ENCODE data around the gene BOLL. TPM values are rescaled to one million over a fixed set of nuclear protein-coding genes. Genes with fewer than 3 reads are reported as not detected.
"Not testable (repeated sequence)": the region's sequence is repeated elsewhere in the genome, so short reads cannot be mapped to it uniquely, and the experiment has no call there.

BOLL gene, protein sequence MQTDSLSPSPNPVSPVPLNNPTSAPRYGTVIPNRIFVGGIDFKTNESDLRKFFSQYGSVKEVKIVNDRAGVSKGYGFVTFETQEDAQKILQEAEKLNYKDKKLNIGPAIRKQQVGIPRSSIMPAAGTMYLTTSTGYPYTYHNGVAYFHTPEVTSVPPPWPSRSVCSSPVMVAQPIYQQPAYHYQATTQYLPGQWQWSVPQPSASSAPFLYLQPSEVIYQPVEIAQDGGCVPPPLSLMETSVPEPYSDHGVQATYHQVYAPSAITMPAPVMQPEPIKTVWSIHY
- not detected in 2 replicates for polyA plus RNA-seq (2011; rRNA removed)
- polyA minus RNA-seq (2011; rRNA and poly(A)+ RNA removed): not detected in 2 replicates

DNA sequence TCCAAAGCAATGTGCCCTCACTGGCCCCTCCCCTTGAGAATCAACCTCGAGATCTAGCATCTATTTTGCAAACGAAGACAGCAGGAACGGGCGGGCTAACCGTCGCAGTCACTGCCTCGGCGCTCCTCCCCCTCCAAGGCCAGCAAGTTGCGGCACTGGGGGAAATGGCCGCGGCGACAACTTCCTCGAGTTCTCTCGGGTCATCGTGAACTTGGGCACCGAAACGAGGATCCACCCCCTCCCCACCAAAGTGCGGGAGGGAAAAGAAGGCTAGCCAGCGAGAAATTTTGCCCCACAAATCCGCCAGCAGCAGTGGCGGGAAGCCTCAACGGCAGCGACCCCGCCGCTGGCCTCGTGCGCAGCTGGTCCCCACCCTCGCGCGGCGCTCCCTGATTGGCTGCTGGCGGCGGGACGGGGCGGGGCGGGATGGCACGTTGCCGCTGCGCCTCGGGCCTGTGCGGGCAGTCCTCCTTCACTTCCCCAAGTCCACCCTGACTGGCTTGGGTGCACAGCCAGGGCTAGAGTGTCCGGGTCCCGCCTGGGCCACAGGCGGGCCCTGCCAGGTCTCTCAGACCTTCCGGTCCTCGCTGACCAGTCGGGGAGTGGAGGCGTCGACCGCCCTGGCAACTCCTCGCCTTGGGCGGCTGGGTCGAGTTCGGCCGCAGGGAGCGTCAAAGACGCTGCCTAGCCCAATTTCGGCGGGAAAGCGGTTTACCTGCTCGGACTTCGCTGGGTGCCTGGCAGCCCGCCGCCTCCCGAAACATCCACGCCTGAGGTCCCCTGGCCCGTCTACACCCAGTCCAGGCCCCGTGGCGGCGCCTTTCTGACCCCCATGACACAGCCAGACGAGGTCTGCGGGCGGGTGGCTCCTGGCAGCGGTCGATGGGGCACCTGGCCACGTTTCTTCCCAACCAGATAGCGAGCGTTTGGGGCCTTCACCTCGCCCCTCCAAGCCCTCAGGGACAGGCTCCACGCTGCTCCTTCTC lies at the start of gene BOLL:
Gene BOLL, minus strand, starts transcription at position 364 of the 986 bp plus-strand sequence. CDS start 3,469 bp downstream, outside the sequence.
- H3K27me3 ChIP-seq (ENCODE audit: control insufficient read depth, insufficient read depth, low read length): peaks cover 4% of the 10 kb centered on the region
- no peak for DNase-seq (ENCODE audit: low read depth, low spot score)
- POLR2A ChIA-PET: no interaction called here
- no peak within 1 kb of the TSS for H3K4me3 ChIP-seq (ENCODE audit: low read depth, low read length)
- H3K27ac ChIP-seq (ENCODE audit: low read depth, low read length): no peak within 1 kb of the TSS
- CTCF ChIA-PET: no interaction called here
- TF ChIP-seq, protein P1, sequence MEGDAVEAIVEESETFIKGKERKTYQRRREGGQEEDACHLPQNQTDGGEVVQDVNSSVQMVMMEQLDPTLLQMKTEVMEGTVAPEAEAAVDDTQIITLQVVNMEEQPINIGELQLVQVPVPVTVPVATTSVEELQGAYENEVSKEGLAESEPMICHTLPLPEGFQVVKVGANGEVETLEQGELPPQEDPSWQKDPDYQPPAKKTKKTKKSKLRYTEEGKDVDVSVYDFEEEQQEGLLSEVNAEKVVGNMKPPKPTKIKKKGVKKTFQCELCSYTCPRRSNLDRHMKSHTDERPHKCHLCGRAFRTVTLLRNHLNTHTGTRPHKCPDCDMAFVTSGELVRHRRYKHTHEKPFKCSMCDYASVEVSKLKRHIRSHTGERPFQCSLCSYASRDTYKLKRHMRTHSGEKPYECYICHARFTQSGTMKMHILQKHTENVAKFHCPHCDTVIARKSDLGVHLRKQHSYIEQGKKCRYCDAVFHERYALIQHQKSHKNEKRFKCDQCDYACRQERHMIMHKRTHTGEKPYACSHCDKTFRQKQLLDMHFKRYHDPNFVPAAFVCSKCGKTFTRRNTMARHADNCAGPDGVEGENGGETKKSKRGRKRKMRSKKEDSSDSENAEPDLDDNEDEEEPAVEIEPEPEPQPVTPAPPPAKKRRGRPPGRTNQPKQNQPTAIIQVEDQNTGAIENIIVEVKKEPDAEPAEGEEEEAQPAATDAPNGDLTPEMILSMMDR (IDR thresholded peaks at IDR 0.05; ENCODE audit: low read depth, low read length): no peak
- peaks cover 18% of the 10 kb centered on the region for H3K9me3 ChIP-seq (ENCODE audit: control insufficient read depth, insufficient read depth, low read length)

DNA sequence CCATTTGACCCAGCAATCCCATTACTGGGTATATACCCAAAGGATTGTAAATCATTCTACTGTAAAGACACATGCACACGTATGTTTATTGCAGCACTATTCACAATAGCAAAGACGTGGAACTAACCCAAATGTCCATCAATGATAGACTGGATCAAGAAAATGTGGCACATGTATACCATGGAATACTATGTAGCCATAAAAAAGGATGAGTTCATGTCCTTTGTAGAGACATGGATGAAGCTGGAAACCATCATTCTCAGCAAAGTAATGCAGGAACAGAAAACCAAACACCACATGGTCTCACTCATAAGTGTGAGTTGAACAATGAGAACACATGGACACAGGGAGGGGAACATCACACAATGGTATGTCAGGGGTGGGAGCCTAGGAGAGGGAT lies 49.7 kb upstream of the BOLL start:
- POLR2A ChIA-PET; H3K27me3 ChIP-seq (ENCODE audit: control insufficient read depth, insufficient read depth, low read length); H3K9me3 ChIP-seq (ENCODE audit: control insufficient read depth, insufficient read depth, low read length); H3K4me3 ChIP-seq (ENCODE audit: low read depth, low read length); H3K27ac ChIP-seq (ENCODE audit: low read depth, low read length); DNase-seq (ENCODE audit: low read depth, low spot score); CTCF ChIA-PET: not testable (repeated sequence)

DNA sequence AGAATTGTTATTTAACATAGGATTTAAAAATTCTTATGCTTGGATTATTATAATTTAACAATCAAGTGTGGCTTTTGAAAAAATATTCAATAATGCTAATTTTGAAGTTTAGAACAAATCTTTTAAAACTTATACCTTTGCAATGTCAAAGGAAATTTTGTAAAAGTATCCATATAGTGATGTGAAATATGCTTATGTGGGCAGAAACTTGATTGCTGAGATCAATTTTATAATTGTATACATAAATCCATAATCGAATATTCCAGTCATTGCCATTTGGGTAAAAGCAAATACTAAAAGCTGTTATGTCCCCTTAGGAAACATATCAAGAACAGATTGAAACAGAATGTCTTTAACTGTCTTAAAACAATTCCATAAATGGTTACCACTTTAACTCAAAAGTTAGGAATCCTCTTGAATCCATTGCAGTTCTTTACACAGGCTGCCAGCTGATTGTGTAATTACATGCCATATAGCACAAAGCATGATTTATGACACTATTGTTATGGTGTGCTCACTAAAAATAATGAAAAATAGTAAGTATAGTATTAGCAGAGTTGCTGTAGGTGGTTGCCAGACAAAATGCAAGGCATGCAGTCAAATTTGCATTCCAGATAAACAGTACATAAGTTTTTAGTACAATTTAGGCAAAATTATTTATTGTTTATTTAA lies 43.5 kb upstream of the BOLL start:
- no peak for DNase-seq (ENCODE audit: low read depth, low spot score)
- Histone ChIP-seq H3K27ac (ENCODE audit: low read depth, low read length) (no peak overlapping the region), H3K9me3 (ENCODE audit: control insufficient read depth, insufficient read depth, low read length) (no peaks in the 10 kb centered on the region), H3K4me3 (ENCODE audit: low read depth, low read length) (no peak overlapping the region), H3K27me3 (ENCODE audit: control insufficient read depth, insufficient read depth, low read length) (no peaks in the 10 kb centered on the region)
- ChIA-PET CTCF (interaction anchor here (0.9 kb wide), 1 partner anchor 468 kb away, joined by 3 read pairs; no protein-coding TSS in a partner anchor), POLR2A (no interaction called here)
- TF ChIP-seq, protein P1 (IDR thresholded peaks at IDR 0.05; ENCODE audit: low read depth, low read length): no peak

DNA sequence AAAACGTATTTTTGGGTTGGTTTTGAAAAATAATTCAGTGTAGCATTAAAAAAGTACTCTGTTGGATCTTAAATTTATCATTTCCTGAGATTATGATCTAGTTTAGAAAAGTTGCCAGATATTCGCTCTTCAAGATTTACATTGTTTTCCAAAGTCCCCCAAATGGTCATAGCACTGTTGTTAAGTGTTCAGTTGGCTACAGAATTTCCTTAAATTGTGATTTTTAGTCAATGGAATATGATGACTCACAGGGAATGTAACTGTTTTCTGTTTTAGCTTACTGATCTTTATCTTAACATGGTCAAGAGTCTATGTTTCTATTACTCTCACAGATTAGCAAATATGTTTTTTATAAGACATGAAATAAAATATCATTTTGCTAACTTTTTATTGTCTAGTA lies 42.5 kb upstream of the BOLL start:
- ChIA-PET POLR2A (no interaction called here), CTCF (no interaction called here)
- H3K27me3 ChIP-seq (ENCODE audit: control insufficient read depth, insufficient read depth, low read length): no peaks in the 10 kb centered on the region
- H3K4me3 ChIP-seq (ENCODE audit: low read depth, low read length): no peak overlapping the region
- TF ChIP-seq, protein P1 (IDR thresholded peaks at IDR 0.05; ENCODE audit: low read depth, low read length): no peak
- no peak for DNase-seq (ENCODE audit: low read depth, low spot score)
- no peak overlapping the region for H3K27ac ChIP-seq (ENCODE audit: low read depth, low read length)
- no peaks in the 10 kb centered on the region for H3K9me3 ChIP-seq (ENCODE audit: control insufficient read depth, insufficient read depth, low read length)

DNA sequence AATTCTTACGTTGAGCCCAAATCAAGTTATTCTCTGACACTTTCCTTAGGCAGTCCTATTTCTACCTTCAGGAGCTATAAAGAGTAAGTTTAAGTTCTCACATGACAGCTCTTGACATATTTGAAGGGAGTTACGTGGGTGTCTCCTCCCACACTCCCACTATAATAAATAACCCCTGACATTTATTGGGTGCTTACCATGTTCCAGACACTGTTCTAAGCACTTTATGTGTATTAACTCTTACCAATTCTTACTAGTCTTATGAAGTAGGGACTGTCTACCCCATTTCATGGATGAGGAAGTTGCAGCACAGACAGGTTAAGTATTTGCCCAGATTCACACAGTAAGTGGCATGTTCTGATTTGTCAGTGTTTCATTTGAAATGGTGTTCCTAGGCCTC lies 37.2 kb upstream of the BOLL start:
- Histone ChIP-seq H3K4me3 (ENCODE audit: low read depth, low read length) (no peak overlapping the region), H3K27ac (ENCODE audit: low read depth, low read length) (no peak overlapping the region), H3K27me3 (ENCODE audit: control insufficient read depth, insufficient read depth, low read length) (peaks cover 5% of the 10 kb centered on the region), H3K9me3 (ENCODE audit: control insufficient read depth, insufficient read depth, low read length) (no peaks in the 10 kb centered on the region)
- DNase-seq (ENCODE audit: low read depth, low spot score): no peak
- POLR2A ChIA-PET: no interaction called here
- TF ChIP-seq, protein P1 (IDR thresholded peaks at IDR 0.05; ENCODE audit: low read depth, low read length): no peak
- CTCF ChIA-PET: no interaction called here
